ENCODE measurements around the gene ENC1. TPM values are rescaled to one million over a fixed set of nuclear protein-coding genes. Genes with fewer than 3 reads are reported as not detected.

ENC1 gene
- total RNA-seq, 1 experiment from 2014 or later: 30.0 TPM

DNA sequence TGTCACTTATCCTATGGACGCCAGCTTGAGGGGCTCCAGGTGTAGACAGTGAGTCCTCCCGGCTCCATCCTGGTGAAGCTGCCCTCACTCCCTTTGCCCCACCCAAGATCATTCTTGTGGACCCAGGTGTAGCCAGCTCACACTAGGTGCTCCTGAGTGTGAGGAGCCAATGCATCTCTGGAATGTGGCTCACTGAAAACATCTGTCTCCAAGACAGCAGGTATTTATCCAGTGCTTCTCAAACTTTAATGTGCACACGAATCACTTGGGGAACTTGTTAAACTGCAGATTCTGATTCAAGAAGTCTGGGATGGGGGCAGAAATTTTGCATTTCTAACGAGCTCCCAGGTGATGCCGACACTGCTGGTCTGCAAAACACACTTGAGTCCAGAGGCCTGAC is 13.5 kb upstream of the ENC1 start:
- POLR2A ChIA-PET: no interaction called here

GRCh38 chr5:74652576-74652975 is 12.0 kb upstream of the ENC1 start:
- no peak overlapping the region for H2AFZ ChIP-seq (ENCODE audit: low read depth, low read length, poor library complexity, severe bottlenecking)
- BruUV-seq (replicated peaks): no TSS peak
- H3K36me3 ChIP-seq (ENCODE audit: control insufficient read depth in 1 of 2, insufficient read depth in 2 of 2, low read length in 2 of 2): no peaks in the 10 kb centered on the region
- no peak overlapping the region for H3K4me3 ChIP-seq (replicated peaks in 1 of 2; ENCODE audit: low read depth in 1 of 2, low read length in 2 of 2)
- POLR2A ChIA-PET: no interaction called here
- peaks cover 2 to 5% of the 10 kb centered on the region in 2 experiments; a peak in 3 of 4 replicates for H3K4me1 ChIP-seq (ENCODE audit: control insufficient read depth in 1 of 2, insufficient read depth in 2 of 2, low read length in 2 of 2)
- no peak overlapping the region for H3K27ac ChIP-seq (ENCODE audit: low read depth, low read length)
- DNase-seq (ENCODE audit: low read depth, low spot score): no peak
- H3K9me3 ChIP-seq (ENCODE audit: control insufficient read depth in 1 of 2, insufficient read depth in 1 of 2, low read depth in 1 of 2, low read length in 2 of 2): no peaks in the 10 kb centered on the region
- CTCF ChIA-PET: no interaction called here
- no peak overlapping the region for H3K4me2 ChIP-seq (ENCODE audit: low read length)
- RAD21 ChIA-PET (ENCODE audit: low non-redundant PET in 1 of 2, low total read pairs in 2 of 2, uncharacterized antibody in 2 of 2, unreplicated experiment in 2 of 2): no interaction called here
- no peaks in the 10 kb centered on the region for H3K27me3 ChIP-seq (ENCODE audit: insufficient read depth, low read length)
- H3K9ac ChIP-seq (ENCODE audit: low read length): no peak overlapping the region
- no peaks in the 10 kb centered on the region for H4K20me1 ChIP-seq (ENCODE audit: insufficient read depth)
- no peak for TF ChIP-seq EZH2 (IDR thresholded peaks at IDR 0.05)
- TF ChIP-seq POLR2A (IDR thresholded peaks at IDR 0.05; ENCODE audit: borderline replicate concordance, extremely low read depth, insufficient read depth, insufficient read length): no peak
- no peak for TF ChIP-seq REST (IDR thresholded peaks at IDR 0.05; ENCODE audit: low read depth)
- TF ChIP-seq JUND (IDR thresholded peaks at IDR 0.05): no peak
- TF ChIP-seq EGR1 (IDR thresholded peaks at IDR 0.05; ENCODE audit: low read depth): no peak
- no peak for TF ChIP-seq CEBPB (IDR thresholded peaks at IDR 0.05; ENCODE audit: low read depth)
- TF ChIP-seq SIN3A (IDR thresholded peaks at IDR 0.05; ENCODE audit: low read depth): no peak
- no peak for TF ChIP-seq POLR2AphosphoS5 (IDR thresholded peaks at IDR 0.05; ENCODE audit: low read depth, low read length)
- TF ChIP-seq ZBTB33 (IDR thresholded peaks at IDR 0.05; ENCODE audit: extremely low read depth, insufficient replicate concordance, low read length): no peak
- TF ChIP-seq ZNF274 (IDR thresholded peaks at IDR 0.05; ENCODE audit: low read depth, low read length): no peak
- no peak for TF ChIP-seq RAD21 (IDR thresholded peaks at IDR 0.05; ENCODE audit: low read depth)
- TF ChIP-seq TCF7L2 (IDR thresholded peaks at IDR 0.05; ENCODE audit: borderline replicate concordance, extremely low read depth, insufficient read depth, insufficient read length): no peak
- TF ChIP-seq MAX (IDR thresholded peaks at IDR 0.05): no peak
- no peak for TF ChIP-seq SRF (IDR thresholded peaks at IDR 0.05; ENCODE audit: low read depth)
- H3K9me2 ChIP-seq (ENCODE audit: insufficient read depth): no peaks in the 10 kb centered on the region
- no peaks in the 10 kb centered on the region for H3K79me2 ChIP-seq (ENCODE audit: insufficient read depth, low read length)
- intact Hi-C loops (cut with micrococcal nuclease): no loop called here
- ATAC-seq: no peak

More for the DNA sequence above, 13.5 kb upstream of the ENC1 start:
- no TSS peak for BruUV-seq (replicated peaks)
- Histone ChIP-seq H4K20me1 (ENCODE audit: insufficient read depth) (no peaks in the 10 kb centered on the region), H3K36me3 (ENCODE audit: control insufficient read depth in 1 of 2, insufficient read depth in 2 of 2, low read length in 2 of 2) (no peaks in the 10 kb centered on the region), H3K27me3 (ENCODE audit: insufficient read depth, low read length) (no peaks in the 10 kb centered on the region), H3K27ac (ENCODE audit: low read depth, low read length) (no peak overlapping the region), H3K9ac (ENCODE audit: low read length) (no peak overlapping the region), H2AFZ (ENCODE audit: low read depth, low read length, poor library complexity, severe bottlenecking) (no peak overlapping the region), H3K9me3 (ENCODE audit: control insufficient read depth in 1 of 2, insufficient read depth in 1 of 2, low read depth in 1 of 2, low read length in 2 of 2) (no peaks in the 10 kb centered on the region; a peak in 1 of 4 replicates), H3K4me3 (replicated peaks in 1 of 2; ENCODE audit: low read depth in 1 of 2, low read length in 2 of 2) (no peak overlapping the region), H3K4me2 (ENCODE audit: low read length) (no peak overlapping the region), H3K9me2 (ENCODE audit: insufficient read depth) (no peaks in the 10 kb centered on the region), H3K79me2 (ENCODE audit: insufficient read depth, low read length) (no peaks in the 10 kb centered on the region), H3K4me1 (ENCODE audit: control insufficient read depth in 1 of 2, insufficient read depth in 2 of 2, low read length in 2 of 2) (peaks cover 2 to 3% of the 10 kb centered on the region in 2 experiments; a peak in 3 of 4 replicates)
- no peak for ATAC-seq
- no peak for DNase-seq (ENCODE audit: low read depth, low spot score)
- TF ChIP-seq ELF1 (IDR thresholded peaks at IDR 0.05; ENCODE audit: borderline replicate concordance, low read depth) (no peak), EZH2phosphoT487 (IDR thresholded peaks at IDR 0.05; ENCODE audit: borderline replicate concordance) (no peak), ZFX (IDR thresholded peaks at IDR 0.05) (no peak), EZH2 (IDR thresholded peaks at IDR 0.05) (no peak), ZNF274 (IDR thresholded peaks at IDR 0.05; ENCODE audit: low read depth, low read length) (no peak), POLR2AphosphoS5 (IDR thresholded peaks at IDR 0.05; ENCODE audit: low read depth, low read length) (no peak)
- CTCF ChIA-PET: interaction anchor here (1.4 kb wide), 1 partner anchor 752 kb away, joined by 4 read pairs; no protein-coding TSS in a partner anchor
- RAD21 ChIA-PET (ENCODE audit: low non-redundant PET in 1 of 2, low total read pairs in 2 of 2, uncharacterized antibody in 2 of 2, unreplicated experiment in 2 of 2): no interaction called here
- intact Hi-C loops (cut with micrococcal nuclease): no loop called here

All from HCT116 (cell line).